GM19025 (cell line): Measurements from ENCODE around the gene FIGNL1.

Experiments used
- ATAC-seq: cut with Tn5 transposase; IDR thresholded peaks from one replicate; pipeline ENCODE4 v1.9.1; 2021; ENCODE audit warnings: mild to moderate bottlenecking, low read depth, moderate library complexity; ENCODE audit not compliant: unreplicated experiment

FIGNL1 gene

DNA sequence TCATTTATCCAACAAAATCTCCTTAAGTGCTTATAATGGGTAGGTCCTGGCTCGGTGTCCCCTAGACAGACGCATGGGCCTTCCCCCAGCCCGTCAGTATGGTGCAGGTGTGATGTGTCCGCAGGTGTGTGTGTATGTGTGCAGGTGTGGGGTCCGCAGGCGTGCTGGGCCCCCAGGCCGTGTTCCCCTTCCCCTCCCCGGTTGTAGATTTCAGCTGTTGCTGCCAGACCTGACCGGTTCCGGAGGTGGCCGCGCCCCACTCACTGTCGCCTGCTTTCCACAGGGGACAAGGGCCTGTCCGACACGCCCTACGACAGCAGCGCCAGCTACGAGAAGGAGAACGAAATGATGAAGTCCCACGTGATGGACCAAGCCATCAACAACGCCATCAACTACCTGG is 50.5 kb downstream of the FIGNL1 start:
- no peak for ATAC-seq

DNA sequence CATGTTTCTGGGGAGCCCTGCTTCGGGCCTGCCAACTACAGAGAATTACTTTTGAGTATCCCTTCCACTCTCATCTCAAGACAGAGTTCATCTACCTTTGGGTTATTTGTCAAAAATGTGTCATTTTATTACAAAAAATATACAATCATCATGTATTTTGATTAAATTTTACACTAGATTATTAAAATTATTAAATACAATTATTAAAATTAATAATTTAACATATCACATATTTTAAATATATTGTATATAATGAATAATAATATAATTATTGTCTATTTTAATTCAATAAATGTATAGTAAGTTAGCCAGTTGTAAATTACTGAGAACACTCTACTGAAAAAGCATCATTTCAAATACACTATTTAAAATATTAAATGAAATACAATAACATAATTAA is 50.9 kb downstream of the FIGNL1 start:
- ATAC-seq: no peak

DNA sequence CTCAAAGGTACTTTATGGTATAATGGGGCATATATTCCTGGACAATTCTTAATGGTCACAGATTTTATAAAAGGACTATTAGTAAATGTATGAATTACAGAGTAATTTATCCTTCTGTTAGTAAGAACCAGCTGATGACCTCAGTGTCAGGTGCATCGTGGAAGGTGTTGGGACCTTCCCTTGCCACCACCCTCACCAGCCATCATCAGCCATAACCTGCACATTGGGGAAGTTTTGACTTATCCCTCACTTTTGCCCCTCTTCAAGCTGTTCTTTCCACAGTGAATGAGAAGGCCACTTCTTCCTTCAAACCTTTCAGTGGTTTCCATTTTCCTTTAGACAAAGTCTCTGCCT is 52.2 kb downstream of the FIGNL1 start:
- ATAC-seq: no peak

DNA sequence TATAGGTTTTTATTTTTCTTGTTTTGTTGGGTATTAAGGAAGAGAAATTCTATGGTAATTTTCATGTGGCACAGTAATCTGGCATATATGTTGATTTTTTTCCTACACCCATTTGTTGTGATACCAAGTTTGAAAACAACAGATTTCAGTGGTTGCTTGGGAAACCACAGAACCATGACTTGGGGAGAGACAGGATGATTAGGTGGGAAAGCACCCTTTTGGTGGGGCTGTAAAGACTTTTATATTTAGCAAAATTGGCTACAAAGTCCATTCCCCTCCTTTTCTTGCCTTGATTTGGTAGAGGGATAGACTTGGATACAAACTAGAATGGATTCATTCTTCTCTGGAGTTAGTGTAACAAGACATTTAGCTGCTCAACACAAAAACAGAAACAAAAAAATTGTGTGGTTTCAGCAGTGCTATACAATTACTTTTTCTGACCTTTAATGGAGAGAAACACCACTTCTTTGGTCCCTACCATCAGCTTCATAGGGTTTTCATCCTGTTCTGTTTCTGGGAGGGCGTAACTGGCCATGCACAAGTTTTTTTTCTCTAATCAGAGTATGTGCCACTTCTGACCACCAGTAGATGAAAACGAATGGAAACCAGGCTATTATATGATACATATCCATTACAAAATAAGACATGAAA is 52.7 kb downstream of the FIGNL1 start:
- peak; percentile 66 for ATAC-seq

DNA sequence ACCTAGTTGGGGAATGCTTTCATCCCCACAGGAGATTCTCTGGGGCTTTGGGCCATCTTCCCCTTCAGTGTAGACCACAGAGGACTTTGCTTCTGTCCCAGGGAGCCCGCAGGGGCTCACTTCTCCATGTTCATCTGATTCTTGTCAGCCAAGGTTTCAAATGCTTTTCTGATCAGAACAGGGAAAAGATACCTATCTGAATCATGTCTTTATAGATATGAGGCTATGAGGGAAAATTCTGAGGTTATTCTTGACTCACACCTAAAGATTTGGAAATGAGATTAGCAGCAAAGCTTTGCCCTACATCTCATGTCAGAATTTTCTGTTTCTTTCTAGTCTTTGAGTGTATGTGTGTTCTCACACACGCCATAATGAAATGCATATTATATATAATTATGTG is 53.3 kb downstream of the FIGNL1 start:
- no peak for ATAC-seq

DNA sequence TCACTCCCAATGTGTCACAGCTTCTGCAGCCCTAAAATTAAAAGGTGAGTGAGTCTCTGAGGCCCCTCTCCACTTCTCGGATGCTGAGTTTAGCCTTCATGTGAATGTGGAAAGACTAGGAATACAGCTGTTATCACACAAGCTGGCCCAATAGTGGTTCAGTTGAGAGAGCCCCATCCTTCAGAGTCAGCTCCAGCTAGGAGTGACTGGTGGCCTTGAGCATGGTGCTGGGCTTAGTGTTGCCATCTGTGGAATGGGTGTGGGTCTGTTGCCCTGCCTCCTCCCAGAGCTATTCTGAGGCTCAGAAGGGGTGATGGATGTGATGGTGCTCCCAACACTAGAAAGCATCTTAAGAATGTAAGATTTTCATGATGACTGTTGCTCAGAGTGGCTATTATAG is 55.8 kb downstream of the FIGNL1 start:
- ATAC-seq: no peak
